ENCODE results near the gene UNC5A.

Gene UNC5A

GRCh38 chr5:176847148-176847547, 36.8 kb downstream of the UNC5A start:
- no peak for DNase-seq

GRCh38 chr5:176847726-176848290, 37.4 kb downstream of the UNC5A start:
- no peak for DNase-seq

- no peak for DNase-seq
These were observed 38.3 kb downstream of the UNC5A start for GRCh38 chr5:176848651-176849050.

GRCh38 chr5:176849611-176850227, 39.4 kb downstream of the UNC5A start:
- DNase-seq, result no peak

- DNase-seq, result no peak
These were observed 40.2 kb downstream of the UNC5A start for GRCh38 chr5:176850371-176851245.

GRCh38 chr5:176851380-176851779, 41.0 kb downstream of the UNC5A start:
- no peak for DNase-seq

GRCh38 chr5:176851871-176852658, 41.7 kb downstream of the UNC5A start:
- no peak for DNase-seq

GRCh38 chr5:176853151-176853778, 42.9 kb downstream of the UNC5A start:
- DNase-seq, result no peak

GRCh38 chr5:176854164-176854563, 43.8 kb downstream of the UNC5A start:
- DNase-seq, result no peak

GRCh38 chr5:176855598-176855997, 45.2 kb downstream of the UNC5A start:
- DNase-seq, result no peak

- no peak for DNase-seq
These were observed 46.4 kb downstream of the UNC5A start for GRCh38 chr5:176856746-176857145.

GRCh38 chr5:176857216-176857893, 47.0 kb downstream of the UNC5A start:
- no peak for DNase-seq

- no peak for DNase-seq
These were observed 47.5 kb downstream of the UNC5A start for GRCh38 chr5:176857894-176858273.

- DNase-seq, result no peak
These were observed 49.6 kb downstream of the UNC5A start for GRCh38 chr5:176859916-176860315.

GRCh38 chr5:176860381-176860780, 50.0 kb downstream of the UNC5A start:
- no peak for DNase-seq

GRCh38 chr5:176861276-176861675, 50.9 kb downstream of the UNC5A start:
- no peak for DNase-seq

- DNase-seq, result no peak
These were observed 52.1 kb downstream of the UNC5A start for GRCh38 chr5:176862330-176862995.

- DNase-seq, result no peak
These were observed 52.8 kb downstream of the UNC5A start for GRCh38 chr5:176863041-176863764.

- DNase-seq, result no peak
These were observed 53.4 kb downstream of the UNC5A start for GRCh38 chr5:176863765-176864098.

GRCh38 chr5:176864755-176865154, 54.4 kb downstream of the UNC5A start:
- no peak for DNase-seq

- no peak for DNase-seq
These were observed 55.6 kb downstream of the UNC5A start for GRCh38 chr5:176865964-176866363.

Data from activated effector memory CD4-positive, alpha-beta T cell treated with Interleukin-2 at 50 U/mL for 16 hours (primary cell).